Upper lobe of left lung (tissue), 4 donors: ENCODE data around the gene GATA6.

Experiments
- CTCF ChIP-seq, 6 experiments: fragments of 450-650 bp in 4 of 6; fragments of 200-600 bp in 2 of 6; sonication (generic) in 2 of 6; IDR thresholded peaks; one replicate each; pipeline ENCODE4 v1.5.1; 2016 to 2019; ENCODE audit warnings: antibody characterized with exemption in 6 of 6
- POLR2A ChIP-seq, 4 donors: fragments of 450-650 bp; IDR thresholded peaks; one replicate each; pipeline ENCODE4 v1.5.1; 2016 to 2017; ENCODE audit warnings: antibody characterized with exemption in 4 of 4, mild to moderate bottlenecking in 2 of 4

- TF ChIP-seq CTCF (IDR thresholded peaks at IDR 0.05) (no peak), POLR2A (IDR thresholded peaks at IDR 0.05) (no peak)
Observed at GRCh38 chr18:22177327-22177871, 8.0 kb downstream of the GATA6 start.
